CD4-positive, alpha-beta T cell treated with Interleukin-15 for 4 hours (primary cell): ENCODE data around the gene SLC9A5.

ENCODE experiments used
- DNase-seq: peaks from one replicate; pipeline ENCODE4 v3.0.0-alpha.2; 2020; ENCODE audit warnings: low spot score

SLC9A5 gene, protein sequence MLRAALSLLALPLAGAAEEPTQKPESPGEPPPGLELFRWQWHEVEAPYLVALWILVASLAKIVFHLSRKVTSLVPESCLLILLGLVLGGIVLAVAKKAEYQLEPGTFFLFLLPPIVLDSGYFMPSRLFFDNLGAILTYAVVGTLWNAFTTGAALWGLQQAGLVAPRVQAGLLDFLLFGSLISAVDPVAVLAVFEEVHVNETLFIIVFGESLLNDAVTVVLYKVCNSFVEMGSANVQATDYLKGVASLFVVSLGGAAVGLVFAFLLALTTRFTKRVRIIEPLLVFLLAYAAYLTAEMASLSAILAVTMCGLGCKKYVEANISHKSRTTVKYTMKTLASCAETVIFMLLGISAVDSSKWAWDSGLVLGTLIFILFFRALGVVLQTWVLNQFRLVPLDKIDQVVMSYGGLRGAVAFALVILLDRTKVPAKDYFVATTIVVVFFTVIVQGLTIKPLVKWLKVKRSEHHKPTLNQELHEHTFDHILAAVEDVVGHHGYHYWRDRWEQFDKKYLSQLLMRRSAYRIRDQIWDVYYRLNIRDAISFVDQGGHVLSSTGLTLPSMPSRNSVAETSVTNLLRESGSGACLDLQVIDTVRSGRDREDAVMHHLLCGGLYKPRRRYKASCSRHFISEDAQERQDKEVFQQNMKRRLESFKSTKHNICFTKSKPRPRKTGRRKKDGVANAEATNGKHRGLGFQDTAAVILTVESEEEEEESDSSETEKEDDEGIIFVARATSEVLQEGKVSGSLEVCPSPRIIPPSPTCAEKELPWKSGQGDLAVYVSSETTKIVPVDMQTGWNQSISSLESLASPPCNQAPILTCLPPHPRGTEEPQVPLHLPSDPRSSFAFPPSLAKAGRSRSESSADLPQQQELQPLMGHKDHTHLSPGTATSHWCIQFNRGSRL

DNA sequence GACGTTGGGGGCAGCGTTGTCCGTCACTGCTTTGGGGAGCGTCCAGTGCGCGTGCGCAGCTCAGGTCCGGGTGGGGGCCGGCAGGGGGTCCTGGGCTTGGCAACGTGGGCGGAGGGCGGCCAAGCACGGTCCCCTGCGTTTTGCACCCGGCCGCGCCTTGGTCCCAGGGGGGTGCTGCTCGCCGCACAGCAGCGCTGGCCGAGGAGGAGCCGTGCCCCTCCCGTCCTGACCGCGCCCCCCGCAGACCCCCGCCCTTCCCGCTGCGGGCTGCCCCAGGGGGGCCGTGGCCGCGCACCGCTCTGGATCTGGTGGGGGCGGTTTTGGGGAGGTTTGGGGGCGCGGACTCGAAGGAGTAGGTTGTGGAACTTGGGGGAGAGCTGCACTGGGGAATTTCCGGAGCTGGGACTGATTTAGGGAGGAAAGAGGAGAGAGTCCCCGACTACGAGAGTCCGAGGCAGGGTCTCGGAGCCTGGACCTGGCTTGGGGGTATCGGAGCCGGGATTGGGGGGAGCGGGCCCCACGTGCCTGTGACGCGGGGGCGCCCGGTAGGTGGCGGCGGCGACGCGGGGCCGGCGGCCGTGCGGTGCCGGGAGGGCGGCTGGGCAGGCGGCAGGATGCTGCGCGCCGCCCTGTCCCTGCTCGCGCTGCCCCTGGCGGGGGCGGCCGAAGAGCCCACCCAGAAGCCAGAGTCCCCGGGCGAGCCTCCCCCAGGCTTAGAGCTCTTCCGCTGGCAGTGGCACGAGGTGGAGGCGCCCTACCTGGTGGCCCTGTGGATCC, at the start of gene SLC9A5:
SLC9A5 (plus strand) TSS at position 579 of the 777 bp plus-strand sequence; CDS start at position 615, 36 bp downstream.
- DNase-seq, result no peak

DNA sequence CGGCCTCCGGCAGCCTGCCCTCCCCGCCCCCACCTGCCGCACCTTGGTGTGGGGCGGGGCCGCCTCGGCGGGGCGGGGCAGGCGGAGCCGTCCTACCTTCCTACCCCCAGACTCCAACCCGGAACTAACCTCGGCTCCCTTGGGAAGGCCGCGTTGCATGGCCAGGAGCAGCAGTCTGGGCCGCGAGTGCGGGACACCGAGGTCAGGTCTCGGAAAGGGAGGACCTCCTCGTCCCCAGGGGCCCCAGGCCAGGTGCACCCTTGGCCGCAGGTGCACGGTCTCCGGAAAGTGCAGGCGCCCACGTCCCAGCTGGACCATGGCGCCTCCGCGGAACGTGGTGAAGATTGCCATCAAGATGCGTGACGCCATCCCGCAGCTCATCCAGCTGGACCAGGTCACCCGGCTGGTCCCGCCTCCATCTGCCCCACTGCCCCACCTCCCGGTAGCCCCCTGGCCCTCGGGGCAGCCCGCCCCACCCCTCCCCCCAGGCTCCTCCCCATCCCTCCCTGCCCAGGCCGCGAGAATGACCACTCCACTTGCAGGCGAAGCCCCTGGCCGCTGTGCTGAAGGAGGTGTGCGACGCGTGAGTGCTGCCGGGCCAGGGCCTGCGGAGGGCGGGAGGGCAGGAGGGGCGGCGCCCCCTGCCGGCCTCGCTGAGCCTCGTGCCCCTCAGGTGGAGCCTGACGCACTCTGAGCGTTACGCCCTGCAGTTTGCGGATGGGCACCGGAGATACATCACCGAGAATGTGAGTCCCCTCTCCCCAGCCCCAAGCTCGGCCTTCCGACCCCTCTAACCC, 49.6 kb upstream of the SLC9A5 start, which contains the start of gene ELMO3:
ELMO3 (plus strand) TSS at position 121 of the 797 bp plus-strand sequence; CDS start at position 317, 196 bp downstream.
- no peak for DNase-seq

DNA sequence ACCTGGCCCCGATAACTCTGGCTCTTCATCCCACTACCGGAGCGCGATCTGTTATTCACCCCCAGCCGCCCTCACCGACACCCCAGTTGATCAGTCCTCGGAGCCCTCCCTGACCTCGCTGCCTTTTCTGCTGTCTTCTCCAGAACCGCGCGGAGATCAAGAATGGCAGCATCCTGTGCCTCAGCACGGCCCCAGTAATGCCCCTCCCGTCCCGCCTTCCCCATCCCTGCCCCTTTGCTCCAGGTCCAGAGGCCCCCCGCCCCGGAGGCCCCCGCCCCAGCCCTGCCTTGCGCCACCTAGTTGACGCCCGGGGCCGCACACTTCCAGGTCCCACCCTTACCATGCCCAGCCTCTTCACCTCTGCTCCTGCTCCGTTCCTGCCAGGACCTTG, 49.0 kb upstream of the SLC9A5 start:
- no peak for DNase-seq

DNA sequence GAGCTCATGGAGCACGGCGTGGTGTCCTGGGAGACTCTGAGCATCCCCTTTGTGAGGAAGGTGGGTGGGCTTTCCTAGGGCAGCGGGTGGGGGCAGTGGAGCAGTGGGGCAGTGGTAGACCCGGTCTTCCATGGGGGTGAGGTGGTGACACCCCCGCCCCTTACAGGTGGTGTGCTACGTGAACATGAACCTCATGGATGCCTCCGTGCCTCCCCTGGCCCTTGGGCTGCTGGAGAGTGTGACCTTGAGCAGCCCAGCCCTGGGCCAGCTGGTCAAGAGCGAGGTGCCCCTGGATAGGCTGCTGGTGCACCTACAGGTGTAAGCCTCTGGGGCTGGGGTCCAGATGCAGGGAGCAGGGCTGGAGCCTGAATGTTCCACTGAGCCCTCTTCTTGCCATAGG, 48.3 kb upstream of the SLC9A5 start:
- no peak for DNase-seq

DNA sequence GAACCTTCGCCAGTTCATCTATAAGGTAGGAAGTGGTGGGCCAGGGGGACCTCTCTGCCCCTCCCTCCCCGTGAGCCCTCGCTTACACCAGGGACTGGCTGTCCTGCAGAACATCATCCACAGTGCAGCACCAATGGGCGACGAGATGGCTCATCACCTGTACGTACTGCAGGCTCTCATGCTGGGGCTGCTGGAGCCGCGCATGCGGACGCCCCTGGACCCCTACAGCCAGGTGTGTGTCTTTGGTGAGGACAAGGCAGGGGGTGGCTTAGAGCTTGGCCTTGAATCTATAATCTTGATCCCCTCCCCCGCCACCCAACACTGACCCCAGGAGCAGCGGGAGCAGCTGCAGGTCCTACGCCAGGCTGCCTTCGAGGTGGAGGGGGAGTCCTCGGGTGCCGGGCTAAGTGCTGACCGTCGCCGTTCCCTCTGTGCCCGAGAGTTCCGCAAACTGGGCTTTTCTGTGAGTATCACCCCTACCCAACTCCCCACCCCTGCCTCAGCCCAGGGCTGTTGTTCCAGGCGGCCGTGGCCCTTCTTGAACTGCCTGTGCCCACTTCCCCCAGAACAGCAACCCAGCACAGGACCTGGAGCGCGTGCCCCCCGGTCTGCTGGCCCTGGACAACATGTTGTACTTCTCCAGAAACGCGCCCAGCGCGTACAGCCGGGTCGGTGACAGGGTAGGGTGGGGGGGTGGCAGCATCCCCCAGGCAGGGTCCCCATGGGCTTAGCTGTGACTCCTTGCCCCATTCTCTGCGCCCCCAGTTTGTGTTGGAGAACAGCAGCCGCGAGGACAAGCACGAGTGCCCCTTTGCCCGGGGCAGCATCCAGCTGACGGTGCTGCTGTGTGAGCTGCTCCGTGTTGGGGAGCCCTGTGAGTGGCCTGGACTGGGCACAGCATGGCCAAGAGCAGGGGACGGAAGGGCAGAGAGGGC, 47.1 kb upstream of the SLC9A5 start:
- DNase-seq, result no peak

DNA sequence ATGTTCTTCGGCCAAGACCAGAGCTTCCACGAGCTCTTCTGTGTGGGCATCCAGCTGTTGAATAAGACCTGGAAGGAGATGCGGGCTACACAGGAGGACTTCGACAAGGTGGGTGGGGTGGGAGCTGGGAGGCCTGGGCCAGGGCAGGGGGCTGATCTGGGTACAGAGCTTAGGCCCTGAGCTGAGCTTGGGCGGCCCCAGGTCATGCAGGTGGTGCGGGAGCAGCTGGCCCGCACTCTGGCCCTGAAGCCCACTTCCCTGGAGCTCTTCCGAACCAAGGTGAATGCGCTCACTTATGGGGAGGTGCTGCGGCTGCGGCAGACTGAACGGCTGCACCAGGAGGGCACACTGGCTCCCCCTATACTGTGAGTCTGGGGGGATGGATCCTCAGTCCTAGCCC, 46.4 kb upstream of the SLC9A5 start:
- no peak for DNase-seq

DNA sequence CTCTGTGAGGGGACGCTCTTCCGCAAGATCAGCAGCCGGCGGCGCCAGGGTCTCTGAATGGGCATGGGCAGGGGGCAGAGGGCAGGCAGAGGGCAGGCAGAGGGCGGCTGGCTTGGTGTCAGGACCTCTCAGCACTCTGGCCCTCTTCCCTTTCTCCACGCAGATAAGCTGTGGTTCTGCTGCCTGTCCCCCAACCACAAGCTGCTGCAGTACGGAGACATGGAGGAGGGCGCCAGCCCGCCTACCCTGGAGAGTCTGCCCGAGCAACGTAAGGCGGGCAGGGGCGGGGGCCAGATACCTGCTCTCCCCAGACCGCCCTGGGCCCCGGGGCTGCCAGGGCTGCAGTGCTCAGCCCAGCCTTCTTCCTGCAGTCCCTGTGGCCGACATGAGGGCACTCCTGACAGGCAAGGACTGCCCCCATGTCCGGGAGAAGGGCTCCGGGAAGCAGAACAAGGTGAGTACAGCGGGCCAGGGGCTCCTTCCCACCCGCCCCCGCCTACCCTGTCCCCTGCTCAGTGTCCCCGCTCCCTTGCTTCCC, 45.8 kb upstream of the SLC9A5 start:
- no peak for DNase-seq

DNA sequence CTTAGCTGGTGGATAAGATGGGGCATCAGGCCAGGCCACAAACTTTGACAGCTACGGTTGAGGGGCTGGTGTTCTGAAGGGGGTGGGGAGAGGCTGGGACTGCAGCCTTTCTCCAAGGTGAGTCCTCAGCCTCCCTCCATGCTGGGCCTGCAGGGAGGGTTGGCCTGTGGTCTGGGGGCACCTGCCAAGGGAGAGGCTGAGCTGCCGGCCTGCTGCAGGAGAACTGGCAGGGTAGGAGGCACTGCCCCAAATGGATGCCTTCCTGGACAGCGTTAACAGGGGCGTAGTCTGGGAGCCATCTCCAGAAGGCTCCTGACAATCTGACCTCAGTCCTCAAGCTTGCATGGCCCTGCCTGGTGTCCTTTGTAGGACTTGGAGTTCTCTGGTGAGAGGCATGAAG, 44.7 kb upstream of the SLC9A5 start:
- DNase-seq, result no peak

DNA sequence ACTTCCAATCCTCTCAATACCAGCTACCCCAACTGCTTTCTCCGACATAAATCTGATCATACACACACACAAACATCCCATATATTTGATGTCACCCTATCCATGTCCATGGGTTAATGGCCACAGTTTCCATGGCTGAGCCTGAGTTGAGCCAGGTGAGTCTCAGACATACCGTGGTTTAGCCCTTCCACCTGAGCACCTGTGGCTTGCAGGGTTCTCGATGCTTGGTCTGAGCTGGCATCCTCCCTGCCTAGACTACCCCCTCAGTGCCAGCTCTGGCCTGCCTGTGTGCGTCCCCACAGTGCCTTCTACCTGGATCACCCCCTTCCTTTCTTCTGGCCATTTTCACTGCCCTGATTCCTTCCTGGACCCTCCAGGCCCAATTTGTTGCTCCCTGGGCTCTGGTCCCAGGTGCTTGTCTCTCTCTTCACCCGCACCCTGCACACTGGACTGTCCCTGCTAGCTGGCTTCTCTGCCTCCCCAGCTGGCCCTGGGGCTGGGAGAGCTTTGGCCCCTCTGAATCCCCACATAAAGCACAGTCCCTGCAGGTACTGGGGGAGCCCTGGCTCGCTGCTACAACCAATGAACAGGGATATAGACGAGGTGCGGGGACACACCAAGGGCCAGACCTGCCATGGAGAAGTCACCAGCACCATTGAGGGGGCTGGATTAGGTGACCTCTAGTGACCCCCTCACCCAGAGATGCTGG, 42.5 kb upstream of the SLC9A5 start:
- DNase-seq, result no peak

DNA sequence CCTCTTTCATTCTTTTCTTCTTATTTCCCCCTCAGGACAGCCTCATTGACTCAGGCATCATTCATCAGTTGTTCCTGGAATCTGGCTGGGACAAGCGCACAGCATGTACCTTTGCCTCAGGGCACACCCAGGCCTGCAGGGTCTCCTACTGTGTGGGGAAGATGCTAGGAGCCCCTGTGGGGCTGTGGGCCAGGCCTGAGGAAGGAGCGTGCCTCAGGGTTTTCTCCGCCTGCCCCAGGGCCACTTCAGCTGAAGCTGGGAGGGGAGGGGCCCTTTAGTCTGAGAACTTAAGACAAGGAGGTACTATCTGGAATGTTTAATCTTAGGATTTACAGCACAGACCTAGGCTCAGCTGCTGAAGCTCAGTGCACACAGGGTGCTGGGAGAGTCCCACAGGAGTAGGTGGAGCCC, 41.9 kb upstream of the SLC9A5 start:
- no peak for DNase-seq

DNA sequence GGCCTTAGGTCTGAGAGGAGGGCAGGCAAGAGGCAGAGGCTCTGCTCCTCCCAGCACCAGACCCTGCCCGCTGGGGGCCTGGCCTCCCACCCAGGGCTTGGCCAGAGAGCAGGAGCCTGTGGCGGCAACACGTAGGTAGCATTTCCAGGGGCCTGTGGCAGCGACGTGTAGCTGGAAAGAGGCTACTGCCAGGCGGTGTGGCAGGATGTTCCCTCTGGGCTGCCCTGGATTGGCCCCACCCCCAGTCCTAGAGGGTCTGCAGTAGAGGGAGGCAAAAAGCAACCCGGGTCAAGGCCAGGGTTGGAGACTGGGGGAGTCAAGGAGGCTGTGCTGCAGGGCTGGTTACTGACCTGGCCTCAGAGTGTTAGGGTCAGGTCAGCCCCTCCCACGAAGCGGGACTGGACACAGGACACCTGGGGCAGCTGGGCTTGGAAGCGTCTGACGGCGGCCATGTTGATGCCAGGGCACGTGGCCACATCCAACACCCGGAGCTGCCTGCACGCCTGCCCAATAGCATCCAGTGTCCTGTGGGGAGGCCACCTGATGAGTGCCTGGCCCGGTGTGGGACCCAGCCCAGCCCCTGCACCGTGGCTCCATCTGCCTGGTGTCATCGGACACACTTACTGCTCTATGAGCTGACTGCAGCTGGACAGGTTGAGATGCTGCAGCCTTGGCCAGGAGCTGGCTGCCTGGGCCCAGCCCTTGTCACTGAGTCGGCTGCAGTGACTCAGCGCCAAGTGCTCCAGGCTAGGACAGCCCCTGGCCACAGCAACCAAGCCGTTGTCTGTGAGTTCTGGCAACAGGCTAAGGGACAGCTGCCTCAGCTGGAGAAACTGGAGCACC, 41.3 kb upstream of the SLC9A5 start:
- DNase-seq, result no peak

DNA sequence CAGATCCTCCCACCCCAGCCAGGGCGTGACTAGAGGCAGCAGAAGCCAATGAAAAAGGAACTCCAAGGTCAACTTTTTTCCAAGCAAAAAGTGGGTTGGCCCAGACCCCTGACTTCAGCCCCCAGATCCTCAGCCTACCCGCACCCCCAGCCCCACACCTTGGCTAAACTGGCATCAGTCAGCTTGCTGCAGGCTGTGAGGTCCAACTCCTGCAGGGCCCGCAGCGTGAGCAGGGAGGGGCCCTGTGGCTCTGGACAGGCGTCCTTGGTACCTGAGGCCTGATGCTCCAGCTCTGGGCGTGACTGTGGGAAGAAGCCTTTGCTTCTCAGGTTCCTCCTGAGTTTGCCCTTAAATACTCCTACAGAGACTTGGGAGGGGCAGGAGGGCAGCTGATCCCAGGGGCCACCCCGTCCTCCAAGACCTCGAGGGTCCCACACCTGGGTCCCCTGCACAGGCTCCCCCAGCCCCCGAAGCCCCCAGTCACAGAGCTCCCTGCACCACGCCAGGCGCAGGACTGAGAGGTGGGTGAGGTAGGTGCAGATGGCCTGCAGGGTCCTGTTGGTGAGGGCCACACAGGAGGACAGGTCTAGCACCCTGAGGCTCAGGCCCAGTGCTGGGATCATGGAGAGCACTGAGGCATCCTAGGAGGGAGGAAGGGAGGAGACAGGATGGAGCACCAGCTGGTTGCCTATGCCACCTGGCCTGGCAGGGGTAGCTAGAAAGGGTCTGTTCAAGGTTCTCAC, 40.5 kb upstream of the SLC9A5 start:
- DNase-seq, result no peak

DNA sequence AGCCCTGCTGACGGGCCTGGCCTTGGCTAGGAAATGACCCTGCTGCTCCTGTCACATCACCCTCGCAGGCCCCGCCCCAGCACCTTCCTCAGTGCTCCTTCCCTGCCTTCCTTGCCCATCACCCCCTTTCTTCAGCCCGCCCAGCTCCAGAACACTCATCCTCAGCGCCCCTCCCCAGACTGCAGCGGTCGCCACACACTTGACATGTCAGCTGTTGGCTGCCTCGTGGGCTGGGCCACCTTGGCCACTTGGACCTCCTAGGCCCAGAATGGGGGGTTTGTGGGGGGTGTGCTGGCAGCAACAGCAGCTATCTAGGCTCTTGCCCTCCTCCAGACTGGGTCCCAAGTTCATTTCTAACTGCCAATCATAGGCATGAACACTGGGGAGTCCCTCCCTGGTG, 39.2 kb upstream of the SLC9A5 start:
- DNase-seq, result no peak

DNA sequence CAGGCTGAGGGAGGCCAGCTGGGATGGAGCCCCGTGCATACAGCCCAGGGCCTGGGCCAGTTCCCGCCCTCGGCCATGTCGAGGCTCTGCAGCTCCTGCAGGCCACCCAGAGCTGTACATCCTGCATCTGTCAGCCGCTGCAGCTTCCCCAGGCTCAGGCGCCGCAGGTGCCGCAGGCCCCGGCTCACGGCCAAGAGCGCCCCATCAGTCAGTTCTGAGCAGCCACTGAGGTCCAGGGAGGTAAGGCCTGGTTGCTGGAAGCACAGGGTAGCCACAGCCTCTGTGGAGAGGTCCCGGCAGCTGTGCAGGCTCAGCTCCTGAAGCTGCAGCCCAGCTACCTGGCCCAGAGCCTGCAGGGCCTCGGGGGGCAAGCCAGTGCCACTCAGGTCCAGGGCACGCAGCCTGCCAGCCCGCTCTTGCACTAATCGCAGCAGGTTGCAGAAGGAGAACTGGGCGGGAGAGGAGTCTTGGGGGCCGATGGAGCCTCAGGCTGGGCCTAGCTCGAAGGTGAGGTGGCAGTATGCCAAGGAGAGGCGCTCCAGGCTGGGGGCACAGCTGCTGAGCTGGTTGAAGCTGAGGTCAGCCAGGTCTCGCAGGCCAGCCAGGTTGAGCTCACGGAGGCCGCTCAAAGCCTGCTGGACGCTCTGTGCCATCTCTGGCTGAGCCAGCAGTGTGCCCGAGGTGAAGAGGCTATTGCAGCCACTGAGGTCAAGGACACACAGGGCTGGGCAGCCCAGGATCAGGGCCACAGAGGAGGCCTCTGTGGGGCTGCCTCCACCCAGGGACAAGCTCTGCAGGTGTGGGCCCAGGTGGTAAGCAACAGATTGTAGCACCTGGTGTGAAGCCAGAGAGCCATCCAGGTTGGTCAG, 38.5 kb upstream of the SLC9A5 start:
- DNase-seq, result no peak

DNA sequence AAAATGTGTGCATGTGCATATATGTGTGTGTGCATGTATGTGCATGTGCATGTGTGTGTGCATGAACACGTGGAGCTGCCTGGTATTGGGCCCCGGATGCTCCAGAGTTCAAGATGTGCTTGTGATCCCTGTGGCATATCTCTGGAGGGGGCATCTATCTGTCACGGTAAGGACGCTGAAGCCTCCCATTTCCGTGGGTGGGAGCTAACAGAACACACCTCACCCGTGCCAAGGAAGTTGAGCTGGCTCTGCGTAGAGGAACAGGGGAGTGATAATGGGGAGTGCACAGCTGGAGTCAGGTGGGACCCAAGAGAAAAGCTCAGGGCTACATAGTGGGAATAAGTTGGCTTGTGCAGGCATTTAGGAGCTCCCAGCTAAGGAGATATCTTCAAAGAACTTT, 37.1 kb upstream of the SLC9A5 start:
- DNase-seq, result no peak

DNA sequence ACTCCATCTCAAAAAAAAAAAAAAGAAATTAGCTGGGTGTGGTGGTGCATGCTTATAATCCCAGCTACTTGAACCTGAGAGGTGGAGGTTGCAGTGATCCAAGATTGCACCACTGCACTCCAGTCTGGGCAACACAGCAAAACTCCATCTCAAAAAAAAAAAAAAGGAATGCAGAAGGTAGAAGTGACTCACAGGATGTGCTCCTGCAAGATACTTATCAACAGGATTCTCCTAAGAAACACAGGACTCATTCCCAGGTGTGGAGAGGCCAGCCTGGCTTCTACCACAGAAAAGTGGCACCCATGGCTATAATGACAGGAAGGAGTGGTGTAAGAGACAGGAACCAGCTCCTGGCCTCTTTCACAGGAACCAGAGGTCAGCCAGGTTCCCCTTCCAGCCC, 36.0 kb upstream of the SLC9A5 start:
- no peak for DNase-seq
